ENCODE data around the gene TES.

TES gene

GRCh38 chr7:116249969-116250553 lies 39.7 kb downstream of the TES start:
- H3K36me3 ChIP-seq (ENCODE audit: control insufficient read depth, insufficient read depth, low read length): no peaks in the 10 kb centered on the region
- H3K9ac ChIP-seq: no peak overlapping the region
- H3K4me1 ChIP-seq: no peaks in the 10 kb centered on the region
- no peak overlapping the region for H3K4me3 ChIP-seq (ENCODE audit: low read depth, low read length)
- H3K79me2 ChIP-seq: no peaks in the 10 kb centered on the region
- no peak overlapping the region for H2AFZ ChIP-seq
- TF ChIP-seq CTCF (IDR thresholded peaks at IDR 0.05): peak; percentile 7
- no peaks in the 10 kb centered on the region for H3K27me3 ChIP-seq (ENCODE audit: control insufficient read depth, insufficient read depth, low read length)
- H3K4me2 ChIP-seq (ENCODE audit: low read length): no peak overlapping the region
- H3K27ac ChIP-seq: no peak overlapping the region
- H3K9me3 ChIP-seq (ENCODE audit: control insufficient read depth, low read length): no peaks in the 10 kb centered on the region

GRCh38 chr7:116251675-116252074 lies 41.3 kb downstream of the TES start:
- no peak overlapping the region for H3K27ac ChIP-seq
- no peak overlapping the region for H2AFZ ChIP-seq
- no peaks in the 10 kb centered on the region for H3K79me2 ChIP-seq
- H3K27me3 ChIP-seq (ENCODE audit: control insufficient read depth, insufficient read depth, low read length): no peaks in the 10 kb centered on the region
- no peak for TF ChIP-seq CTCF (IDR thresholded peaks at IDR 0.05)
- H3K9ac ChIP-seq: no peak overlapping the region
- H3K4me3 ChIP-seq (ENCODE audit: low read depth, low read length): no peak overlapping the region
- H3K9me3 ChIP-seq (ENCODE audit: control insufficient read depth, low read length): no peaks in the 10 kb centered on the region
- H3K4me1 ChIP-seq: no peaks in the 10 kb centered on the region
- H3K36me3 ChIP-seq (ENCODE audit: control insufficient read depth, insufficient read depth, low read length): no peaks in the 10 kb centered on the region
- H3K4me2 ChIP-seq (ENCODE audit: low read length): no peak overlapping the region

GRCh38 chr7:116252249-116252648 lies 41.9 kb downstream of the TES start:
- H3K27me3 ChIP-seq (ENCODE audit: control insufficient read depth, insufficient read depth, low read length): no peaks in the 10 kb centered on the region
- H3K36me3 ChIP-seq (ENCODE audit: control insufficient read depth, insufficient read depth, low read length): no peaks in the 10 kb centered on the region
- no peaks in the 10 kb centered on the region for H3K79me2 ChIP-seq
- no peaks in the 10 kb centered on the region for H3K9me3 ChIP-seq (ENCODE audit: control insufficient read depth, low read length)
- no peaks in the 10 kb centered on the region for H3K4me1 ChIP-seq
- no peak overlapping the region for H3K27ac ChIP-seq
- H3K9ac ChIP-seq: no peak overlapping the region
- H3K4me2 ChIP-seq (ENCODE audit: low read length): no peak overlapping the region
- H2AFZ ChIP-seq: no peak overlapping the region
- no peak for TF ChIP-seq CTCF (IDR thresholded peaks at IDR 0.05)
- no peak overlapping the region for H3K4me3 ChIP-seq (ENCODE audit: low read depth, low read length)

- no peak overlapping the region for H3K27ac ChIP-seq
- no peaks in the 10 kb centered on the region for H3K27me3 ChIP-seq (ENCODE audit: control insufficient read depth, insufficient read depth, low read length)
- H3K79me2 ChIP-seq: no peaks in the 10 kb centered on the region
- no peak overlapping the region for H3K4me2 ChIP-seq (ENCODE audit: low read length)
- no peaks in the 10 kb centered on the region for H3K36me3 ChIP-seq (ENCODE audit: control insufficient read depth, insufficient read depth, low read length)
- H3K9me3 ChIP-seq (ENCODE audit: control insufficient read depth, low read length): no peaks in the 10 kb centered on the region
- no peak overlapping the region for H3K4me3 ChIP-seq (ENCODE audit: low read depth, low read length)
- no peak for TF ChIP-seq CTCF (IDR thresholded peaks at IDR 0.05)
- no peaks in the 10 kb centered on the region for H3K4me1 ChIP-seq
- no peak overlapping the region for H2AFZ ChIP-seq
- no peak overlapping the region for H3K9ac ChIP-seq
Measured at GRCh38 chr7:116257156-116257555, 46.8 kb downstream of the TES start.

GRCh38 chr7:116258734-116259133 lies 48.4 kb downstream of the TES start:
- no peaks in the 10 kb centered on the region for H3K4me1 ChIP-seq
- no peak overlapping the region for H3K9ac ChIP-seq
- peak; percentile 68 for TF ChIP-seq CTCF (IDR thresholded peaks at IDR 0.05)
- no peaks in the 10 kb centered on the region for H3K79me2 ChIP-seq
- H3K4me2 ChIP-seq (ENCODE audit: low read length): no peak overlapping the region
- H3K9me3 ChIP-seq (ENCODE audit: control insufficient read depth, low read length): no peaks in the 10 kb centered on the region
- no peak overlapping the region for H3K27ac ChIP-seq
- H3K27me3 ChIP-seq (ENCODE audit: control insufficient read depth, insufficient read depth, low read length): no peaks in the 10 kb centered on the region
- H3K36me3 ChIP-seq (ENCODE audit: control insufficient read depth, insufficient read depth, low read length): no peaks in the 10 kb centered on the region
- no peak overlapping the region for H2AFZ ChIP-seq
- H3K4me3 ChIP-seq (ENCODE audit: low read depth, low read length): no peak overlapping the region

All from parathyroid adenoma (tissue), 2 donors.